GM19324 (cell line): ENCODE data around the gene RPUSD1.
"Not testable (repeated sequence)": the region's sequence is repeated elsewhere in the genome, so short reads cannot be mapped to it uniquely, and the experiment has no call there.

Experiments used
- ATAC-seq: cut with Tn5 transposase; IDR thresholded peaks from one replicate; pipeline ENCODE4 v1.9.1; 2021; ENCODE audit warnings: mild to moderate bottlenecking, moderate library complexity; ENCODE audit not compliant: unreplicated experiment, low FRiP score

Gene RPUSD1

GRCh38 chr16:785563-786535 lies 2.3 kb downstream of the RPUSD1 start:
- ATAC-seq: no peak

DNA sequence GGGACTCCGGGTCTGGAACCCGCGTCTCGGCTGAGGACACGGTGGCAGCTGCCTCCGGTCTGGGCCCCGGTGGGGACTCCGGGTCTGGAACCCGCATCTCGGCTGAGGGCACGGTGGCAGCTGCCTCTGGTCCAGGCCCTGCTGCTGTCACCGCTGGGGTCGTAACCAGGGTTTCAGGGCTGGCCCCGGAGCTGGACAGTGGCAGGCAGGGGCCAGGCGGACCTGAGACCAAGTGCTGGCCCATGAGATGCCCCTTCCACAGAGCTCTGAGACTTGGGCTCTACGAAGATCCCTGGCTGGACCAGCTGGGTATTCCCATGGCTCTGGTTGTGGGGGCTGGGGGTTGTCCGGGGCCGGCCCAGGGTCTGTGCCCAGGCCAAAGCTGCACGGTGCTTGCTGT lies 3.8 kb downstream of the RPUSD1 start:
- ATAC-seq: no peak

DNA sequence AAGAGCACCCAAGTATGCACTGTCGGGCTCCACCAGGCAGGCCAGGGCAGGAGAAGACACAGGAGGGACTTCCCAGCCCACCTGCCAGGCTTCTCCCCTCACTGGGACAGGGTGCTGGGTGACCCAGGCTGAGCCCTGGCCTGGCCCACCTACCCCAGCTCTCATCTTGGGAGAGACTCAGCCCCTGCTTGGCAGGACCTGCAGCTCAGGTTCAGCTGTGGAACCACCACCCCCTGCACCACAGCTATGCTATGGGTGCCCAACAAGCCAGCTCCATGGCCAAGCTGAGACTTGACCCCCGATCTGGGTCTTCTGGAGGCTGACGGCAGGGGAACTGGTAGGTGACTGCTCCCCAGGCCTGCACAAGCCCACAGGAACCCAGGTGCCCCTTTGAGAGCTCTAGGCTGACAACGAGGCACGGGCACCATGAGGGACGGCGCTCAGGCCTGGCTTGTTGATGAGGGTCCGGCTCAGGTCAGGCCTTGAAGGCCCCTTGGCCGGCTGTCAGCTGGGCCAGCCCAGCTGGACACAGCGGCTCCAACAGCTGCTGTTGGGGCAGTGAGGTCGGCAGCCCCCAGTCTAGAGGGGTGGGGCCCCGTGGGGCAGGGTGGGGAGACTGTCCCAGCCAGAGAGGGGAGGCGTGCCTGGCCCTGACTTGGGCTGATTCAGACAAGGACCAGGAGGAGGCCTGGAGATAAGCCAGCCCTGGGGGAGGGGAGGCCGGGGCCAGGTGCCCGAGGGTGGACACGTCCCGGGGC lies 4.6 kb downstream of the RPUSD1 start:
- ATAC-seq: no peak

DNA sequence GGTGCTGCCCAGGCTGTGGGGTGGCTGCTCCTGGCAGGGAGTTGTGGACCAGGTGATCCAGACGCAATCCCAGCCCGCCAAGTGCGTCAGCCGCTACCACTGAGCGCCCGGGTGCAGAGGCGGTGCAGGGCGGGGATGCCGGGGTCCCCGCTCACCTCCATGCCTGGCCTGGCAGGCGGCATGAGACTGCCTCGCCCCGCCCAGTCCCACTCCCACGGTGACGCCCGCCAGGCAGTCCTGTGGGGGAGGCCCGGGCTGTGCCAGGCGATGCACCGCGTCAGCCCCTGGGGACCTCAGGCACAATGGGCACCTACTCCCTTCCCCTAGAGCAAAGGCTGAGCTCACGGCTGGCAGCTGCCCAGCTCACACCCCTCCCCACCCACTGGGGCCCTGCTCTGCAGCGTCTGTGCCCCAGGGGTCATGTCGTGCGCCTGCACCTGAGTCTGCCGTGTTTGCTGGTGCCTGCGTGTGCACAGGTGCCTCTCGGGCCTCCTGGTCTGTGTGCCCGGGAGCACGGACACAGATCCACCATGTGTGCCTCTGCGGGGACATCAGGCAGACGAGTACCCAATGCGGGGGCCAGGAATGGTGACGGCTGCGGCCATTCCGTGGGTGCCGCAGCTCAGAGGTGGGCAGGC lies 5.3 kb downstream of the RPUSD1 start:
- ATAC-seq: no peak

- ATAC-seq: no peak
These were observed 5.9 kb downstream of the RPUSD1 start for GRCh38 chr16:782258-782657.

DNA sequence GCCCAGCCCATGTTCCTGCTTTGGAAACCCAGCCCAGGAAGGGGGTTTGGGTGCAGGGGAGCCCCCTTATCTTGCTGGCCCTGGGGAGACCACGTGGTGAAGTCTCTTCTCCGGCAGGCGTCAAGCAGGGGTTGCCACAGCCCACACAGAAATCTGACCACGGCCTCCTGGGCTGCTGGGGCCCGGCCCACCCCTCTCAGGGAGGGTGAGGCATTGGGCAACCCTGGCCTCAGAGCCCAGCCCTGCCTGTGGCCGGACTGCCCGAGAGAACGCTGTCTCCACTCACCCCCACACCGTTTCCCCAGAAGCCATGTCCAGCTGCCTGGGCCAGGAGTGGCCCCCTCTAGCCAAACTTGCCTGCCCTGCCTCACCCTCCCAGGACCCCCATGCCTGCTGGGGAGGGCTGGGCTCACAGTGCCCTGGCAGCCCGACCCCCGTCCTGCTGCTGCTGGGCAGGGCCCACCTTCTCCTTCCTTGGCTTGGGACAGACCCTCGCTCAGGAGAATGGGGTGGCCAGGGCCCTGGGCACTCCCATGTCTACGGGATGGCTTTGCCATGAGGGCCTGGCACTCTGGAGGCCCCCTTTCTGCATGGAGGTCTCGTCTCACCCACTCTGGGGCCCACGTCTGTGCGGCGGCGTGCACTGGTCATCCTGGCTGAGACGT lies 6.7 kb downstream of the RPUSD1 start:
- no peak for ATAC-seq

GRCh38 chr16:780296-780695 lies 7.9 kb downstream of the RPUSD1 start:
- no peak for ATAC-seq

DNA sequence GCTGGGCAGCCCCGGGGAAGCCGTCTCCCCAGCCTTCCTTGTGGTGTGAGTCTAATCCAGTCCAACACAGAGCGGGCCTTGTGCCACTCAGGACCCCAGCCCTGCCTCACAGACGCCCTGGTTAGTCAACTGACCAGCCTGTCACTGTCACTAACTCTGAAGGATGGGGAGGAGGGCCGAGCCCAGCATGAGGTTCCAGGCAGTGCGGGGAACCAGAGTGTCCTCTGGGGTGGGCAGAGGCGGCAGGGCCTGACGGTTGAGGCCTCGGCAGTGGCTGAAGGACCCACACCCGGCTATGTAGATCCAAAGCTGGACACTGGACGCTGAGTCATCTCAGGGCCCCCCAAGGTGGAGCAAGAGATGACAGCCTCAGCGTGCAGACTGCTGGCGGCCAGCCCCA lies 8.6 kb downstream of the RPUSD1 start:
- ATAC-seq: no peak

DNA sequence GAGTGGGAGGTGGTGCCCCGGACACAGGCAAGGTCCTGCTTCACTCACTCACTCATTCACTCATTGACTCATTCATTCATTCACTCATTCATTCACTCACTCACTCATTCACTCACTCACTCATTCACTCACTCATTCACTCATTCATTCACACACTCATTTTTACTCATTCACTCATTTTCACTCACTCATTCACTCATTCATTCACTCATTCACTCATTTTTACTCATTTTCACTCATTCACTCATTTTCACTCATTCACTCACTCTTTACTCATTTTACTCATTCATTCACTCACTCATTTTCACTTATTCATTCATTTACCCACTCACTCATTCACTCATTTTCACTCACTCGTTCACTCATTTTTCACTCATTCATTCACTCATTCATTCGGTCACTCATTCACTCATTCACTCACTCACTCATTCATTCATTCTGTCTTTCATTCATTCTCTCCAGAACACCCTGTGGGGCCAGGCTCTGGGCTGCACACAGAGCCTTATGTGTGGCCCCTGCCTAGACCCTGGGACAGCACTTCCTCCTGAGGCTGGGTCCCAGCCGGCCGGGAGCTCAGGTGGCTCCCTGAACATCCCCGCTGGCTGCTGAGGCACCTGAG lies 9.2 kb downstream of the RPUSD1 start:
- ATAC-seq: no peak

GRCh38 chr16:778447-778846 lies 9.7 kb downstream of the RPUSD1 start:
- ATAC-seq: no peak

DNA sequence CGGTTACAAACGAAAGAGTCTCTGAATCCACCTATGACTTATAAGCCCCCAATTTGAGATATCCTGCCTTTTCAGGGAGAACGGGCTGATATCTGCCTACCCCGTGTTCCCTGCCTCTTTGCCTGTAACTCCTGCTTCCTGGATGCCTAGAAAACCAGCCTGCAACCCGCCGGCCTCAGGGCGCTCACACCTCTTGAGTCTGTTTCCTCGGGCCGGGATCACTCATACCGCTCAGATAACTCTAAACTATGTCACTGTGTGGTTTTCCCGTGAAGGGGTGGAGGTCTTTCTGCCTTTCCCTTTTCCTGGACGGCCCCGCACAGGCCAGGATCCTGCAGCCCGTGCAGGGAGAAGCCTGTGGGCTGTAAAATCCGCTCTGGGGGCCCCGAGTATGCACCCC lies 10.4 kb downstream of the RPUSD1 start:
- no peak for ATAC-seq

DNA sequence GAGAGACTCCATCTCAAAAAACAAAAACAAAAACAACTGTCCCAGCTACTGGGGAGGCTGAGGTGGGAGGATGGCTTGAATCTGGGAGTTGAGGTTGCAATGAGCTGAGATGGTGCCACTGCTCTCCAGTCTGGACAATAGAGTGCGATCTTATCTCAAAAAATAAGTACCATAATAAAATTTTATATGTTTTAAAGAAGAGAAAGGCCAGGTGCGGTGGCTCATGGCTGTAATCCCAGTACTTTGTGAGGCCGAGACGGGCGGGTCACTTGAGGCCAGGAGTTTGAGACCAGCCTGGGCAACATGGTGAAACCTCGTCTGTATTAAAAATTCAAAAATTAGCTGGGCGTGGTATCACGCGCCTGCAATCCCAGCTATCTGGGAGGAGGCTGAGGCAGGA lies 11.4 kb downstream of the RPUSD1 start:
- ATAC-seq: no peak

DNA sequence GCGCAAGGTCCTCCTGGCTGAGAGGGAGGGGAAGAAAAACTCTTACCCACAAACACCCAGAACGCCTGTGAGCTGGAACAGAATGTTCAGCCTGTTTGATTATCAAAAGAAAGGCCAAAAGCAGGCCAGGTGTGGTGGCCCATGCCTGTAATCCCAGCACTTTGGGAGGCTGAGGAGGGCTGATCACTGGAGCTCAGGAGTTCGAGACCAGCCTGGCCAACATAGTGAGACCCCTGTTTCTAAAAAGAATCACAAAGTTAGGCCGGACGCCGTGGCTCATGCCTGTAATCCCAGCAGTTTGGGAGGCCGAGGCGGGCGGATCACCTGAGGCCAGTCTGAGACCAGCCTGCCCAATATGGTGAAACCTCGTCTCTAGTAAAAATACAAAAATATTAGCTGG lies 11.9 kb downstream of the RPUSD1 start:
- ATAC-seq: not testable (repeated sequence)

- ATAC-seq: no peak
These were observed 12.9 kb downstream of the RPUSD1 start for GRCh38 chr16:775236-775796.

- no peak for ATAC-seq
These were observed 13.8 kb downstream of the RPUSD1 start for GRCh38 chr16:774086-775001.

DNA sequence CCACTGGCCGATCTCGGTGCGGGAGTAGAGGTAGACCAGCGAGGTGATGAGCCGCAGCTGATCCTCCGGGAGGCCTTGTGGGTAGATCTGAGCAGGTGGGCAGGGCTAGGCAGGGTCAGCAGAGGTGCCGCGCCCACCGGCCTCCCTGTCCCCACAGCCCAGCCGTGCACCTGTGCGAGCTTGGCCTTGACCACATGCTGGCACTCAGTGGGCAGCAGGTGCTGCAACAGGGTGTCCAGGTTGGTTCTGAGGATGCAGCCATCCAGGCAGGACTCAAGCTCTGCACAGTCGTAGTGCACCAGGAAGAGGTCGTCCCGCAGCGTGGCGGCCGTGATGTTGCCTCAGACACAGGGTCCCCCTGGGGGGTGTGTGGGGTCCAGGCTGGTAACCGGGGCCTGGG lies 15.2 kb downstream of the RPUSD1 start:
- no peak for ATAC-seq

DNA sequence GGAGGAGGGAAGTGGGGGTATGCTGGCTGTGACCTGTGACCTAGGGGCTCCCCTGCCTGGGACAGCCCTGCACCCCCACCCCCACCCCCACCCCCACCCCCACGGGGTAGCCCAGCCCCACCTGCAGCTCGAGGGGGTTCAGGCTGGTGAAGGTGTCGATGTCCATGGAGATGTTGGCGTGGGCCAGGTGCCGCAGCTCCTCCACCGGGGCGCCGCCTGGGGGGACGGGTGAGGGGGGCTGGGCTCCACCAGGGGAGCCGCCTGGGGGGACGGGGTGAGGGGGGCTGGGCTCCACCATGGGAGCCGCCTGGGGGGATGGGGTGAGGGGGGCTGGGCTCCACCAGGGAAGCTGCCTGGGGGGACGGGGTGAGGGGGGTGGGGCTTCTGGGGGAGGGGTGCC lies 17.8 kb downstream of the RPUSD1 start:
- ATAC-seq: no peak

DNA sequence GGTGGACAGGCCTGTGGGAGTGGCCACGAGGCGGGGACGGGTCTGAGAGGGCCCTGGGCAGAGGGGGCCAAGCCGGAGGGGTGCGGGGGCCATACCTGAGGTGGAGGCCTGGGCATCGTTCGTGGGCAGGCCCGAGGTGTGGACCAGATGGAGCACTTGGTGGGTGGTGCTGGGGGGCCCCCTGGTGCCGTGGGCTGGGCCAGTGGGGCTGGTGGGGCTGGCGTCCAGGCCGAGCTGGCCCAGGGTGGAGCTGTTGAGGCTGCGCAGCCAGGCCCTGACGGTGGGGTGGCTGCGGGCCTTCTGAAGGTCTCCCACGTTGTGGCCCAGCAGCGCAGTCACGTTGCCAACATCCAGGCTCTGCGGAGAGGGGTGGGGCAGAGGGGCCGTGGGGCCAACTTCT lies 18.2 kb downstream of the RPUSD1 start:
- no peak for ATAC-seq
